ENCODE results near the gene SOX18.

DNA sequence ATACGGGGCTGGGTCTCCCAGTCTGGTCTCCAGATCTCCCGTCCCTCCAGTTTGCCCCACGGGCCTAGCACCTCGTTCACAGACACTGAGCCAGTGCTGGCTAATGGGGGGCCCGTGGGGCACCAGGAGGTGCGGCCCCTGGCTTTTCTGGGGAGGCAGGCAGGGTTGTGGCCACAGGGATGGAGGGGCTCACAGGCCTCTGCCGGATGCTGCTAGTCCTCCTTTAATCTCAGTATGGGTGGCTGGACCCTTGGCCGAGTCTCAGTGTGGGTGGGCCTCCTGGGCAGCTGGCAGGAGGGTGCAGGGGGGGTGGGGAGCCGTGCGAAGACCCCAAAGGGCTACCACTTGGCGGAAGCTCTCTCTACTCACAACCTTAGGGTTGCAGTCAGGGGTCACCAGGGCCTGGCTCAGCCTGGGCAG, 1.6 kb upstream of the SOX18 start:
- TF ChIP-seq, protein P1, sequence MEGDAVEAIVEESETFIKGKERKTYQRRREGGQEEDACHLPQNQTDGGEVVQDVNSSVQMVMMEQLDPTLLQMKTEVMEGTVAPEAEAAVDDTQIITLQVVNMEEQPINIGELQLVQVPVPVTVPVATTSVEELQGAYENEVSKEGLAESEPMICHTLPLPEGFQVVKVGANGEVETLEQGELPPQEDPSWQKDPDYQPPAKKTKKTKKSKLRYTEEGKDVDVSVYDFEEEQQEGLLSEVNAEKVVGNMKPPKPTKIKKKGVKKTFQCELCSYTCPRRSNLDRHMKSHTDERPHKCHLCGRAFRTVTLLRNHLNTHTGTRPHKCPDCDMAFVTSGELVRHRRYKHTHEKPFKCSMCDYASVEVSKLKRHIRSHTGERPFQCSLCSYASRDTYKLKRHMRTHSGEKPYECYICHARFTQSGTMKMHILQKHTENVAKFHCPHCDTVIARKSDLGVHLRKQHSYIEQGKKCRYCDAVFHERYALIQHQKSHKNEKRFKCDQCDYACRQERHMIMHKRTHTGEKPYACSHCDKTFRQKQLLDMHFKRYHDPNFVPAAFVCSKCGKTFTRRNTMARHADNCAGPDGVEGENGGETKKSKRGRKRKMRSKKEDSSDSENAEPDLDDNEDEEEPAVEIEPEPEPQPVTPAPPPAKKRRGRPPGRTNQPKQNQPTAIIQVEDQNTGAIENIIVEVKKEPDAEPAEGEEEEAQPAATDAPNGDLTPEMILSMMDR (IDR thresholded peaks at IDR 0.05) = no peak
- no peak for TF ChIP-seq POLR2A (IDR thresholded peaks at IDR 0.05)

Measured in uterus (tissue), 2 donors.